ENCODE data around the gene SYNJ1. TPM values are rescaled to one million over a fixed set of nuclear protein-coding genes. Genes with fewer than 3 reads are reported as not detected.

Gene SYNJ1
- total and polyA plus RNA-seq, 3 donors from 2014 or later, result 20.9 to 22.7 (median 22.2) TPM

GRCh38 chr21:32713726-32714125 lies 14.1 kb downstream of the SYNJ1 start:
- no peaks in the 10 kb centered on the region for H3K9me3 ChIP-seq
- H3K27ac ChIP-seq, result no peak overlapping the region
- H3K4me1 ChIP-seq, result no peaks in the 10 kb centered on the region
- H3K4me3 ChIP-seq, result no peak overlapping the region
- no peaks in the 10 kb centered on the region for H3K27me3 ChIP-seq
- no peak for DNase-seq
- intact Hi-C loops (cut with DNase I; ENCODE audit: low total_unique reads), result no loop called here
- no peaks in the 10 kb centered on the region for H3K36me3 ChIP-seq (ENCODE audit: low read depth, missing control alignments)
- no peak for TF ChIP-seq CTCF (IDR thresholded peaks at IDR 0.05)
- no peak for TF ChIP-seq POLR2A (IDR thresholded peaks at IDR 0.05)

- Histone ChIP-seq H3K4me1 (no peaks in the 10 kb centered on the region), H3K27ac (no peak overlapping the region), H3K9me3 (no peaks in the 10 kb centered on the region), H3K27me3 (no peaks in the 10 kb centered on the region), H3K36me3 (ENCODE audit: low read depth, missing control alignments) (no peaks in the 10 kb centered on the region), H3K4me3 (no peak overlapping the region)
- intact Hi-C loops (cut with DNase I; ENCODE audit: low total_unique reads), result no loop called here
- TF ChIP-seq POLR2A (IDR thresholded peaks at IDR 0.05), result no peak
- no peak for TF ChIP-seq CTCF (IDR thresholded peaks at IDR 0.05)
- no peak for DNase-seq
- 71 to 81% methylated on average over 4 of the region's 4 CpGs for WGBS, 2 donors
These were observed 15.2 kb downstream of the SYNJ1 start for GRCh38 chr21:32712641-32713040.

DNA sequence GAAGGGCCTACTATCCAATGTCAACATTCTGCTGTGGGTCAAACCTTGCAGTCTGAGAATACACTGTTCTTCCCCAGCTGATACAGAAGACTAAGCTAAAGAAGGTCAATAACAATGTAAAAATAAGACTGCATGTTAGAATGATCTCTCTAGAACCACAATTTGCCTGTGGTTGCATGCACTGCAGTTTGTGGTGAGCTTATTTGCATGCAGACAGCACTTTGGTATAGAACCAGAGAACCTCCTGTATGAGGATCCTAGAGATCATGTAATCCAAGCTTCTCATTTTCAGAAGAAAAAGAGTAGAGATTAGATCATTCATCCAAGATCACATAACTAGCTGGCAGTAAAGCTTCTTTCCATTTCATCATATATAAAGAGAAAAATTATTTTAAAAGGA lies 15.8 kb downstream of the SYNJ1 start:
- H3K4me3 ChIP-seq, result no peak overlapping the region
- no peaks in the 10 kb centered on the region for H3K9me3 ChIP-seq
- H3K4me1 ChIP-seq, result no peaks in the 10 kb centered on the region
- no peaks in the 10 kb centered on the region for H3K36me3 ChIP-seq (ENCODE audit: low read depth, missing control alignments)
- DNase-seq, result no peak
- no peak overlapping the region for H3K27ac ChIP-seq
- no peaks in the 10 kb centered on the region for H3K27me3 ChIP-seq
- intact Hi-C loops (cut with DNase I; ENCODE audit: low total_unique reads), result no loop called here
- TF ChIP-seq POLR2A (IDR thresholded peaks at IDR 0.05) (no peak), CTCF (IDR thresholded peaks at IDR 0.05) (no peak)

DNA sequence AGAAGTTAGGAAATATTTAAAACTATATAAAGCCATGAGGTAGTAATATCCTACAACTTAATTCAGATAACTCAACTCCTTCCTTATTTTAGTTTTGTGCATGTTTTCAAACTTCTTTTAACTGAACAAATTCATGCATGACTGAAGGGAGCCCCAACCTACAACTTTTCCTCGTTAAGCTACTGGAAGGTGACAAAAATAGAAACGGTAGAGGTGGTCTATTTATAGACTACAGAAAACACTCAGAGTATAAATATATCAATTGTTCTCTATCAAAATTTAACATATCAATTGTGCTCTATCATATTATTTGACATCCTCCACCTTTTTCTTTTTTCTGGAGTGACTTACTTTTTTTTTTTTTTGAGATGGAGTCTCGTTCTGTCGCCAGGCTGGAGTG lies 16.8 kb downstream of the SYNJ1 start:
- Histone ChIP-seq H3K9me3 (no peaks in the 10 kb centered on the region), H3K4me1 (no peaks in the 10 kb centered on the region), H3K27me3 (no peaks in the 10 kb centered on the region), H3K4me3 (no peak overlapping the region), H3K36me3 (ENCODE audit: low read depth, missing control alignments) (no peaks in the 10 kb centered on the region), H3K27ac (no peak overlapping the region)
- no peak for TF ChIP-seq CTCF (IDR thresholded peaks at IDR 0.05)
- TF ChIP-seq POLR2A (IDR thresholded peaks at IDR 0.05), result no peak
- DNase-seq, result no peak
- WGBS, 2 donors, result 74 to 78% methylated on average over 4 of the region's 4 CpGs
- intact Hi-C loops (cut with DNase I; ENCODE audit: low total_unique reads), result no loop called here

DNA sequence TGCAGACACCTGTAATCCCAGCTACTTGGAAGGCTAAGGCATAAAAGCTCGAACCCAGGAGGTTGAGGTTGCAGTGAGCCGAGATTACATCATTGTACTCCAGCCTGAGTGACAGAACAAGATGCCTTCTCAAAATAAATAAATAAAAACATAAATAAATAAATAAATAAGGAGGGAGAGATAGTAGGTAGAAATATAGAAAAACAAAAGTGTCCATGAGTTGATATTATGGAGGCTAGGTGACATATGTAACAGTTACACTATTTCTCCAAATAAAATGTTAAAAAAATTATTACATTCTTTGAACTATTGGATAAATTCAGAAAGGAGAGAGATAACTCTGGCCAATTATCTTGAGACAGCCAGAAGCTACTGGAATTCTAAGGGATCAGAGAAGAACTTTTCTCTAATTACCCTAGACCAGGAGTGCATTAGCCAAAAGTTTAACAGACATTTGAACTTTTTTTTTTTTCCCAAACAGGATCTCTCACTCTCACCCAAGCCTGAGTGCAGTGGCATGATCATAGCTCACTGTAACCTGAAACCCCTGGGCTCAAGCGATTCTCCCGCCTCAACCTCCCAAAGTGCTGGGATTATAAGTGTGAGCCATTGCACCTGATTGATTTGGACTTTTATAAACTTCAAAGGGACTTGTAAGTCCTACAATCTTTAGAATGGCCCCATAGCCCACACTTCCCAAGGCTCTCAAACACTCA lies 17.6 kb downstream of the SYNJ1 start:
- 90% methylated on average over 4 of the region's 4 CpGs for WGBS, 2 donors
- no peak for DNase-seq
- TF ChIP-seq POLR2A (IDR thresholded peaks at IDR 0.05) (no peak), CTCF (IDR thresholded peaks at IDR 0.05) (no peak)
- Histone ChIP-seq H3K9me3 (no peaks in the 10 kb centered on the region), H3K4me3 (no peak overlapping the region), H3K4me1 (no peaks in the 10 kb centered on the region), H3K27ac (no peak overlapping the region), H3K27me3 (no peaks in the 10 kb centered on the region), H3K36me3 (ENCODE audit: low read depth, missing control alignments) (no peaks in the 10 kb centered on the region)
- intact Hi-C loops (cut with DNase I; ENCODE audit: low total_unique reads), result no loop called here
